GM19324 (cell line): ENCODE results near the gene FIGN.

Source experiments
- ATAC-seq: cut with Tn5 transposase; IDR thresholded peaks from one replicate; pipeline ENCODE4 v1.9.1; 2021; ENCODE audit warnings: mild to moderate bottlenecking, moderate library complexity; ENCODE audit not compliant: unreplicated experiment, low FRiP score

FIGN gene

DNA sequence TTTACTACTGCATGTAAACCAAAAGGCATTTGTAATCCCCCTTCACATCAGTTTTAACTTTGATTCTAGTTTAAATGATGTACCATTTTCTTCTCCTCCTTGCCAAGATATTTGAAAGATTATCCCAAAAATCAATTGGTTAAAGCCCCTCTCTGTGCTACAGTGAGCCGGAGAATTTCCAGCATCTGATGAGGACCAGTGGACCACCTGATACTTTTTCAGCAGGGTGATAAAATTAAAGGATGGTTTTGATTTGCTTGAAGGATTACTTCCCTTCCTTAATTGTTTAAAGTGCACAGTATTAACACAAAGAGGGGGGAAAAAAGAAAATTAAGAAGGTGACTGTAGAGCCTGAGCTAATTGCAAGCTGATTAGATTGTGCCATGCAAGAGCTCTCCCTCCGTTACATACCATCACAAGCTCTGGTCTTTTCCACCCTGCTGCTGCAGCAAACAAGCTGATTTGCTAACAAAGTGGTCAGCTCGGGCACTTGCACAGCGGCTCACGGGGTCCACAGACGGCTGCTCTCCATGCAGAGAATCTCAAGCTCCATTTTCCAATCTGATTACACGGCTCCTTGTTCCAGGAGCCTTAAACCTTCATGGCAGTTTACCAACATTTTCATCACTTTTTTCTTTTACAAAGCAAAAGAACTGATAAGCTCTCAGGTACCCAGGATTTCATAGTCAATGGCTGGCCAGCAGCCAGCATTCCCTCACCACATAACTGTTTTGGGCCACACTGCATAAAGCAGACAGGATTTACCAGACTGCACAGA, 22.1 kb downstream of the FIGN start:
- ATAC-seq = no peak

GRCh38 chr2:163711699-163712098, 24.1 kb downstream of the FIGN start:
- no peak for ATAC-seq

DNA sequence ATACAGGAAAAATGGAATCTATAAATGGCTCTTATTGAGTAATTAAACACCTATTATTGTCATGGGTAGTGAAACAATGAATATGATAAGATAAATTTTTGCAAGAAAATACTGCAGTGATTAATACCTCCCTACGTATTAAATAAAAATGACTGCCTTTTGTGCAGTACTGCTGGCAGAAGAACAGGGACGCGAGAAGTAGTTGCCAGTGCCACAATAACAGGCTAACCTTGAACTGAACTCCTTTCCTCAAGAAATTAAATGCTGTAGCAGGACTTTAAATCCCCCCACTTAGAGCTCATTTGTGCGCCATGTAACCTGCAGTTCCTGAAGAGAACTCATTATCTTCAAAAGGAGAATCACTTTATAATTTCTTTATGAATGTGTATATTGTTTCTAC, 24.6 kb downstream of the FIGN start:
- ATAC-seq = no peak

GRCh38 chr2:163709270-163709669, 26.5 kb downstream of the FIGN start:
- no peak for ATAC-seq

- no peak for ATAC-seq
Measured at GRCh38 chr2:163708265-163708664, 27.5 kb downstream of the FIGN start.

DNA sequence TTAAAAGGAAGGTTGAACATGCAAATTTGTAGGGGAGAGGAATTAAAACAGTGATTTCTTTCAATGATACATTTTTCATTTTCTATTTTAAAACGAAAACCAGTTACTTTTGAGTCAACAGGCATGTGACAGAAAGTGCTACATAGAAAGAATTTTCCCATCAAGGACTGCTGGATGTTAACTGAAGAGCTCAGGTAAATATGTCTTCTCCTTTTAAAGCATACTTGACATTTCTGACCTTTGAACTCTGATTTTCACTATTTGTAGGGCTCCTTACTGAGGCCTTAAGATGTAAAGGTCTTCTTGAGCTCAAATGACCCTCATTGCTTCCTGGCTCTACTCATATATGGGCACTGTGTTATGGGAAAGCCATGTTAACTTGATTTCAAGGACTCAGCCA, 32.4 kb downstream of the FIGN start:
- no peak for ATAC-seq

- no peak for ATAC-seq
Measured at GRCh38 chr2:163701399-163702195, 34.2 kb downstream of the FIGN start.

- no peak for ATAC-seq
Measured at GRCh38 chr2:163698857-163699256, 37.0 kb downstream of the FIGN start.

GRCh38 chr2:163697846-163698637, 37.8 kb downstream of the FIGN start:
- no peak for ATAC-seq

DNA sequence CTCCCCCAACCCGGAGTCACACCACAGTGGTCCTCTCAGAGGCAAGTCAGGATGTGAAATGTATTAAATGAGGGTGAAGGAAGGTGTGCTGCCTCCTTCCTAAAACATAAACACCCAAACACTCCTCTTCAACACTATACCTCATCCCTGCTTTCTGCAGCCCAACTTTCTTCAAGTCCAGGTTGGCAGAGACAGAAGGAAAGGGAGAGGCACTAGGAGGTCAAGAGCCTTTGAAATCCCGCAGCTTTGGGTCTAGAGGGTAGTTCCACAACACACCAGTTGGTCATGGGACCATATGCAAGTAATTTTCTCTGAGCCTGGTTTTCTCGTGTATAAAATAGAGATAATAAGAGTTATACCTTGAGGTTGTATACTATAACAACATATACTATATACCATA, 38.4 kb downstream of the FIGN start:
- ATAC-seq = no peak

- no peak for ATAC-seq
Measured at GRCh38 chr2:163693484-163693883, 42.3 kb downstream of the FIGN start.

- ATAC-seq = no peak
Measured at GRCh38 chr2:163692611-163693482, 43.0 kb downstream of the FIGN start.

- no peak for ATAC-seq
Measured at GRCh38 chr2:163692081-163692480, 43.7 kb downstream of the FIGN start.

DNA sequence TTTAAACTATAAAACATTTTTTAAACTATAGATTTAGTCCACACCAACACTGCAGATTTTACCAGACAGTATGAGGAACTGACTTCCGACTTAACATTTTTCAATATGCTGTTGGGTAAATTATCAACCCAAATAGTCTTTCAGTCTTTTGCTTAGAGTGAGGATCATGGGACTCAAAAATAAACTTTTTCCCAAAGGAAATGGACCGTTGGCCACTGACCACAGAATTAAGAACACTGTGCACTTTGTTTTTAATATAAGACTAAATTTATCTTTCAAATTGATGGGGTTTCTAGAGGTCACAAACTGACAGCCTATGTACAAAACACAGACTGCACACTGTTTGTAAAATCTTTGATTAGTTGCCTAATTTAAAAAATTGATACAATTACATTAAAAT, 44.9 kb downstream of the FIGN start:
- no peak for ATAC-seq

GRCh38 chr2:163687217-163687616, 48.6 kb downstream of the FIGN start:
- no peak for ATAC-seq

- no peak for ATAC-seq
Measured at GRCh38 chr2:163686289-163686688, 49.5 kb downstream of the FIGN start.

DNA sequence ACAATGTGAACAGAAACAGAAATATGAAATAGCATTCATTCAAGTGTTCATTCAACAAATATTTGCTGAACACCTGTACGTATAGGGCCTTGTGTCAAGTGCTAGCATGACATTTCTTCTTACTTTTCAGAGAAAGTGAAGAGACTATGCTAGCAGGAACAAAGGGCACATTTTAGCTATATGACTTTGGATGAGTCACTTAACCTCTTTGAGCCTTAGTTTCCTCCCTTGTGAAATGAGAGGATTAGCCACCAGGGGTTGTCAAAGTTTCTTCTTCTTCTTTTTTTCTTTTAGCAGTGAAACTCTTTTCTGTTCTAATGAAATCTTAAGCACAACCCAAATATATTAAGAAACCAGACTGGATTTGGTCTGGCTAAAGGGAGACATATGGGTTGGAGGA, 53.1 kb downstream of the FIGN start:
- ATAC-seq = no peak

GRCh38 chr2:163681745-163682144, 54.1 kb downstream of the FIGN start:
- no peak for ATAC-seq

DNA sequence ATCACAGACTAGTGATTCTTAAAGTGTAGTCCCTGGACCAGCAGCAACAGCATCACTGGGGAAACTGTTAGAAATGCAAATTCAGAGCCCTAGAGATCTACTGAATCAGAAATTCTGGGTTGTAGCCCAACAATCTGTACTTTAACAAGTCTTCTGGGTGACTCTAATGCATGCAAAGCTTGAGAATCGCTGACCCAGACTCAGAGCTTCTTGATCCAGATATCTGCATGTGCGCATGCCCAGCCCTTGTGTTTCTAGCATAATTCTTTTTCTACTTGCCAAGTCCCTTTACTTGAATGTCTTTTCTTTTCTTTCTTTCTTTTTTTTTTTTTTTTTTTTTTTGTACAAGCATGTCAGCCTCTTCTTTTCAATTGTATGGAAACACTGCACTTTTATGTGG, 60.4 kb downstream of the FIGN start:
- ATAC-seq = no peak

DNA sequence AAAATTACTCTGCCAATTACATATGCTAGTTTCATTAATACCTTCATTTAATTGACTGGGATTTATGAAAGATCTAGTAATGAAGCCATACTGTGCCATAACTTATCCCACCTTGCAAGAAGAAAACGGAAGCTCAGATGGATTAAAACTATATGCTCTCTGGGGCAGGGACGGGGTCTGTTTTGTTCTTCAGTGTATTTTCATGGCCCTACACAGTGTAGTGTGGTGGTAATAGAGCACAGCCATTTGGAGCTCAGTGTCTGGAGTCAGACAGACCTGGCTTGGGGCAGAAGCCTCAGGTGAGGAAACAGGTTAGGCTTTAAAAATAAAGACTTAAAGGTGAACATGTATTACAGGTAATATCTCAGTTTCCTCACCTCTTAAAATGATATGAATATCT, 62.3 kb downstream of the FIGN start:
- ATAC-seq = no peak
